ENCODE measurements around the gene KMT2D.
A peak's percentile ranks its signal among the peaks of the same experiment; 100 is the strongest.

- no peak for TF ChIP-seq POLR2A (IDR thresholded peaks at IDR 0.05)
- TF ChIP-seq, protein P1, sequence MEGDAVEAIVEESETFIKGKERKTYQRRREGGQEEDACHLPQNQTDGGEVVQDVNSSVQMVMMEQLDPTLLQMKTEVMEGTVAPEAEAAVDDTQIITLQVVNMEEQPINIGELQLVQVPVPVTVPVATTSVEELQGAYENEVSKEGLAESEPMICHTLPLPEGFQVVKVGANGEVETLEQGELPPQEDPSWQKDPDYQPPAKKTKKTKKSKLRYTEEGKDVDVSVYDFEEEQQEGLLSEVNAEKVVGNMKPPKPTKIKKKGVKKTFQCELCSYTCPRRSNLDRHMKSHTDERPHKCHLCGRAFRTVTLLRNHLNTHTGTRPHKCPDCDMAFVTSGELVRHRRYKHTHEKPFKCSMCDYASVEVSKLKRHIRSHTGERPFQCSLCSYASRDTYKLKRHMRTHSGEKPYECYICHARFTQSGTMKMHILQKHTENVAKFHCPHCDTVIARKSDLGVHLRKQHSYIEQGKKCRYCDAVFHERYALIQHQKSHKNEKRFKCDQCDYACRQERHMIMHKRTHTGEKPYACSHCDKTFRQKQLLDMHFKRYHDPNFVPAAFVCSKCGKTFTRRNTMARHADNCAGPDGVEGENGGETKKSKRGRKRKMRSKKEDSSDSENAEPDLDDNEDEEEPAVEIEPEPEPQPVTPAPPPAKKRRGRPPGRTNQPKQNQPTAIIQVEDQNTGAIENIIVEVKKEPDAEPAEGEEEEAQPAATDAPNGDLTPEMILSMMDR (IDR thresholded peaks at IDR 0.05), result peak in 7 of 12 donors; percentile 7 to 28 (median 14)
Measured at GRCh38 chr12:49089821-49090773, 29.5 kb upstream of the KMT2D start.
